K562 (cell line): ENCODE measurements around the gene MPRIP. TPM values are rescaled to one million over a fixed set of nuclear protein-coding genes. Genes with fewer than 3 reads are reported as not detected.

Experiments
- ATAC-seq: fragments of 200-7000 bp; cut with Tn5 transposase; 3 replicates; pipeline ENCODE4 v1.9.1; 2020; ENCODE audit warnings: moderate library complexity
- BruUV-seq: library from RNA; stranded (reverse); fragments of 400-500 nt; replicated peaks from 2 replicates; lab custom pipeline; 2021; lab: Mats Ljungman, UMichigan
- CTCF ChIA-PET: fragments of 300-600 bp; formaldehyde crosslinking; extraction: SDS; loops from one replicate; lab custom pipeline; 2021; ENCODE audit warnings: low intra/inter-chr PET ratio; lab: Yijun Ruan, JAX
- POLR2A ChIA-PET: fragments of 300-600, 350-650 bp; sonication (Branson Sonifier 250); formaldehyde crosslinking; extraction: SDS; loops from one replicate; lab custom pipeline; 2021; ENCODE audit warnings: antibody characterized with exemption, inconsistent platforms; lab: Yijun Ruan, JAX
- DNase-seq, 4 experiments: peaks; one replicate each; pipeline versions ENCODE4 v3.0.0 to v3.0.0-alpha.2; 2011 to 2018; ENCODE audit warnings: low spot score in 3 of 4, mixed read lengths in 3 of 4; ENCODE audit errors: extremely low read depth in 1 of 4
- FAIRE-seq: peaks from 2 replicates; lab custom pipeline; 2011; peaks lifted over from hg19 to GRCh38; lab: Jason Lieb, UNC
- H2AFZ ChIP-seq: 2 replicates; pipeline ENCODE4 v1.6.0; 2011; ENCODE audit warnings: low read depth, low read length, control low read depth, inconsistent platforms
- H3K27ac ChIP-seq: fragments of 200-600 bp; 3 replicates; pipeline ENCODE4 v1.8.0; 2011; ENCODE audit warnings: low read depth, mild to moderate bottlenecking, control low read depth, inconsistent platforms, low read length, moderate library complexity, mixed read lengths; ENCODE audit errors: extremely low read depth
- H3K27me3 ChIP-seq, 2 experiments: fragments of 300-600 bp in 1 of 2; 2 replicates in 1 of 2; 3 replicates in 1 of 2; pipeline versions ENCODE4 v1.6.0 to v1.8.0; 2011; ENCODE audit warnings: inconsistent platforms in 2 of 2, low read length in 2 of 2, mild to moderate bottlenecking in 1 of 2, mixed read lengths in 1 of 2, moderate library complexity in 1 of 2; ENCODE audit not compliant: control insufficient read depth in 2 of 2, insufficient read depth in 2 of 2
- H3K36me3 ChIP-seq: fragments of 300-600 bp; 3 replicates; pipeline ENCODE4 v1.8.0; 2011; ENCODE audit warnings: mild to moderate bottlenecking, low read length, inconsistent platforms; ENCODE audit not compliant: control insufficient read depth, insufficient read depth
- H3K4me1 ChIP-seq, 2 experiments: fragments of 200-600 bp in 1 of 2; replicated peaks in 1 of 2; 2 replicates in 1 of 2; 3 replicates in 1 of 2; pipeline versions ENCODE4 v1.5.1 to v1.8.0; 2011; ENCODE audit warnings: inconsistent platforms in 2 of 2, low read length in 2 of 2, mild to moderate bottlenecking in 1 of 2, mixed read lengths in 1 of 2, moderate library complexity in 1 of 2; ENCODE audit not compliant: control insufficient read depth in 2 of 2, insufficient read depth in 2 of 2
- H3K4me2 ChIP-seq: 2 replicates; pipeline ENCODE4 v1.6.1; 2011; ENCODE audit warnings: low read length, control low read depth, inconsistent platforms, mixed read lengths; ENCODE audit not compliant: insufficient read depth
- H3K4me3 ChIP-seq: fragments of 200-600 bp; sonication (generic), shearing (Covaris generic); 2 replicates; pipeline ENCODE4 v1.5.1; 2016; ENCODE audit warnings: control low read depth, inconsistent platforms
- H3K79me2 ChIP-seq: fragments of 200-600 bp; 3 replicates; pipeline ENCODE4 v1.8.0; 2011; ENCODE audit warnings: low read length, inconsistent platforms; ENCODE audit not compliant: control insufficient read depth, insufficient read depth
- H3K9ac ChIP-seq, 2 experiments: 2 replicates each; pipeline versions ENCODE4 v1.6.0 to v1.6.1; 2011; ENCODE audit warnings: low read depth in 2 of 2, low read length in 2 of 2, control low read depth in 1 of 2, inconsistent platforms in 1 of 2, mild to moderate bottlenecking in 1 of 2, mixed read lengths in 1 of 2; ENCODE audit not compliant: insufficient read depth in 1 of 2
- H3K9me1 ChIP-seq: one replicate; pipeline ENCODE4 v1.6.0; 2011; ENCODE audit warnings: inconsistent platforms, mild to moderate bottlenecking, low read length, moderate library complexity; ENCODE audit not compliant: control insufficient read depth, insufficient read depth
- H3K9me3 ChIP-seq: replicated peaks from 2 replicates; pipeline ENCODE4 v1.5.1; 2011; ENCODE audit warnings: low read depth, low read length, inconsistent platforms; ENCODE audit not compliant: control insufficient read depth, insufficient read depth
- H4K20me1 ChIP-seq: replicated peaks from 2 replicates; pipeline ENCODE4 v1.6.1; 2011; ENCODE audit warnings: low read length, inconsistent platforms, mixed read lengths; ENCODE audit not compliant: control insufficient read depth, insufficient read depth
- BCL6 ChIP-seq: fragments of 250-450 bp; sonication (Bioruptor Pico); IDR thresholded peaks from 2 replicates; pipeline ENCODE4 v1.4.0; 2020
- CEBPG ChIP-seq, 3 experiments: fragments of 200-800 bp in 1 of 3; sonication (Bioruptor generic) in 1 of 3; sonication (generic) in 1 of 3; formaldehyde crosslinking in 1 of 3; IDR thresholded peaks in 2 of 3; conservative IDR thresholded peaks in 1 of 3; 2 replicates each; pipeline versions ENCODE4 v1.6.1 to v1.8.0; 2016 to 2022; ENCODE audit warnings: missing compliant biosample characterization in 2 of 3, missing genetic modification characterization in 2 of 3, mild to moderate bottlenecking in 1 of 3, missing genetic modification reagents in 1 of 3
- CHD4 ChIP-seq: fragments of 200-600 bp; sonication (generic); IDR thresholded peaks from 3 replicates; pipeline ENCODE4 v1.6.1; 2012; ENCODE audit warnings: low read depth, mild to moderate bottlenecking, mixed read lengths, low read length, inconsistent platforms; ENCODE audit not compliant: insufficient read depth, insufficient replicate concordance, poor library complexity, severe bottlenecking
- MECOM ChIP-seq: fragments of 250-450 bp; sonication (Bioruptor Pico); IDR thresholded peaks from 2 replicates; pipeline ENCODE4 v1.8.0; 2022; ENCODE audit warnings: inconsistent platforms
- NRF1 ChIP-seq, 2 experiments: fragments of 450-650 bp; IDR thresholded peaks in 1 of 2; conservative IDR thresholded peaks in 1 of 2; 2 replicates each; pipeline ENCODE4 v1.6.1; 2014; ENCODE audit warnings: mild to moderate bottlenecking in 2 of 2
- RB1 ChIP-seq: fragments of 450-650 bp; IDR thresholded peaks from 2 replicates; pipeline ENCODE4 v1.6.1; 2017; ENCODE audit warnings: low read depth, mild to moderate bottlenecking
- RFX5 ChIP-seq: IDR thresholded peaks from 2 replicates; pipeline ENCODE4 v1.6.1; 2011; ENCODE audit warnings: low read depth, mild to moderate bottlenecking, improper control_type of control experiment, low read length
- ZNF707 ChIP-seq: fragments of 250-450 bp; sonication (Bioruptor Pico); conservative IDR thresholded peaks from 2 replicates; pipeline ENCODE4 v1.8.0; 2022; ENCODE audit warnings: inconsistent platforms, mild to moderate bottlenecking, moderate library complexity
- WGBS: fragments of 100-300 bp; shearing (Covaris generic); methylation state at CpG from one replicate; pipeline ENCODE4 v1.1.6; 2016; ENCODE audit warnings: low coverage, mixed read lengths; ENCODE audit not compliant: insufficient coverage; ENCODE audit errors: missing lambda C conversion rate; 5-methylcytosine and 5-hydroxymethylcytosine counted together
- in situ Hi-C: fragments of 300-500 bp; cut with MboI; formaldehyde crosslinking; loops from 4 replicates; pipeline ENCODE4 v1.15.0; 2018; ENCODE audit warnings: inconsistent platforms, mixed read lengths
- intact Hi-C: fragments of 100-400 bp; cut with micrococcal nuclease; formaldehyde crosslinking; loops from 2 replicates; pipeline ENCODE4 v1.14.2; 2022
- polyA plus RNA-seq, 8 experiments: library from polyadenylated mRNA; depleted of rRNA in 4 of 8; stranded (reverse) in 5 of 8; unstranded in 3 of 8; fragments of >200 nt; fragmentation: Nextera tagmentation in 2 of 8; fragmentation: Illumina TruSeq in 1 of 8; extraction: Ambion mirVana in 2 of 8; extraction: Trizol in 1 of 8; gene quantifications; 2 replicates each; pipeline versions ENCODE4 v1.2.1 to v1.2.3, GENCODE V29; 2011 to 2014; ENCODE audit warnings: inconsistent platforms in 1 of 8, missing spikeins in 1 of 8
- total RNA-seq, 7 experiments: library from RNA; depleted of rRNA in 6 of 7; stranded (reverse); fragments of >200 nt in 6 of 7; fragmentation: Illumina TruSeq in 2 of 7; extraction: Trizol in 2 of 7; gene quantifications; 2 replicates each; pipeline versions ENCODE4 v1.2.1 to v1.2.3, GENCODE V29; 2011 to 2021; ENCODE audit warnings: low replicate concordance in 1 of 7
- TF ChIP-seq, protein P1 (sequence below): fragments of 200-800 bp; sonication (Bioruptor generic); IDR thresholded peaks from 2 replicates; pipeline ENCODE4 v1.6.1; 2017; ENCODE audit warnings: missing genetic modification characterization, missing compliant biosample characterization
- TF ChIP-seq, protein P2 (sequence below), 2 experiments: fragments of 450-650 bp; formaldehyde crosslinking in 1 of 2; IDR thresholded peaks; 2 replicates each; pipeline versions ENCODE4 v1.4.0 to v1.6.1; 2014 to 2020; ENCODE audit warnings: mild to moderate bottlenecking in 2 of 2, borderline replicate concordance in 1 of 2, low read depth in 1 of 2

Gene MPRIP
- total and polyA plus RNA-seq, 9 of the 15 experiments (the other 6 are each of a cell fraction or from before 2014, with no cell fraction given), result 10.0 to 72.6 (median 30.1) TPM

DNA sequence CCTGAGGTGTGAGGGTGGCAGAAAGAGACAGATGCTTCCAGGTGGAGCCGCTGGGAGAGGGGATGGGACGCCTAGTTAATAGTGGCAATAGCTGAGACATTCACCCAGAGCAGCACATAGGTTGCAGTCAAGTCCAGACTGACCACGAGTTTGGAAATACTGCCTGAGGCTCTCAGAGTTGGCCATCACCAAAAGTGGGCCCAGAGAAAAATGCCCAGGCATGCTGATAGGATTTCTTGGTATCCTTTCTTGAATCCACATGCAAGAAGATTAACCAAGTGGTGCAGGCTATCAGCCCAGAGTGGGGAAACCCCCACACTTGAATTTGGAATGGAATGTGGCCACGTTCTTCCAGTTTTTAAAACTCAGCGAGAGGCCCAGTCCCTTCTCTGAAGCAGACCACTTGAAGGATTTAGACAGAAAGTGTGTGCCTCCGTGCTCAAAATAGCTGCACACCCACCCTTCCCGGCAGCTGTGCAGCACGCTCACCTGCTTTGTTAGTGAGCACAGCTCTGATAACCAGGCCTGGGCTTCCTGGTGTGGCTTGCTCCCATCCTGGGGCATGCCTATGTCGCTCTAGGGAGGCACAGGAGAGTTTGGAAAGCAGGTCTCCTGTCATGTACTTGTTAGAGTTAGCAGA, 128.2 kb downstream of the MPRIP start (continued):
- no peak for TF ChIP-seq CEBPG (CRISPR knock-in tag; IDR thresholded peaks at IDR 0.05)
- no peak for TF ChIP-seq CEBPG (tag; conservative IDR thresholded peaks at IDR 0.05 in 1 of 2, IDR thresholded peaks at IDR 0.05 in 1 of 2)
- no peak for TF ChIP-seq NRF1 (conservative IDR thresholded peaks at IDR 0.05 in 1 of 2, IDR thresholded peaks at IDR 0.05 in 1 of 2)
- TF ChIP-seq MECOM (CRISPR knock-in tag), result no peak
- TF ChIP-seq ZNF707 (CRISPR knock-in tag), result no peak
- TF ChIP-seq, protein P1, sequence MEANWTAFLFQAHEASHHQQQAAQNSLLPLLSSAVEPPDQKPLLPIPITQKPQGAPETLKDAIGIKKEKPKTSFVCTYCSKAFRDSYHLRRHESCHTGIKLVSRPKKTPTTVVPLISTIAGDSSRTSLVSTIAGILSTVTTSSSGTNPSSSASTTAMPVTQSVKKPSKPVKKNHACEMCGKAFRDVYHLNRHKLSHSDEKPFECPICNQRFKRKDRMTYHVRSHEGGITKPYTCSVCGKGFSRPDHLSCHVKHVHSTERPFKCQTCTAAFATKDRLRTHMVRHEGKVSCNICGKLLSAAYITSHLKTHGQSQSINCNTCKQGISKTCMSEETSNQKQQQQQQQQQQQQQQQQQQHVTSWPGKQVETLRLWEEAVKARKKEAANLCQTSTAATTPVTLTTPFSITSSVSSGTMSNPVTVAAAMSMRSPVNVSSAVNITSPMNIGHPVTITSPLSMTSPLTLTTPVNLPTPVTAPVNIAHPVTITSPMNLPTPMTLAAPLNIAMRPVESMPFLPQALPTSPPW, result no peak
- no peak for TF ChIP-seq CHD4
- no peak for TF ChIP-seq RFX5

DNA sequence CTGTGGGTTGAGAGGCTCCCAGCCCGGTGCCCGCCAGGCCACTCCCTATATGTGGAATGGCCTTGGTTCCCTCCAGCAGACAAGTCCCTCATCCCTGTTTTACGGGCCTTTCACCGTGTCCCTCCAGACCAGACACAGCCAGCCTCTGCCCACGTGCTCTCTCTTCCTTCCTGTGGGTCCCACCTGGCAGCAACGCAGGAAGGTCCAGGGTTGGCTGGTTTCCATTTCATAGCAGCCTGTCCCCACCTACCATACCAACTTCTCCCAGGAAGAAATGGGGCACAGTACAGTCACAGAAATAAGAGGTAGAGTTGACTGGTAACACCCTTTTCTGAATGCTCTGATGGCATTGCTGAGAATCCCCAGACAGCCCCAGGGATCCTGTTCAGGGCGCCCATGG, 128.9 kb downstream of the MPRIP start:
- H3K36me3 ChIP-seq, result peaks cover 34% of the 10 kb centered on the region; the same call in 2 of the 3 replicates
- no peaks in the 10 kb centered on the region for H3K79me2 ChIP-seq
- no TSS peak for BruUV-seq
- CTCF ChIA-PET, result no interaction called here
- no peak for ATAC-seq
- 92% methylated on average over 4 of the region's 7 CpGs for WGBS
- FAIRE-seq, result no peak
- in situ Hi-C loops (no loop called here), intact Hi-C loops (no loop called here)
- H4K20me1 ChIP-seq, result no peaks in the 10 kb centered on the region
- H3K4me2 ChIP-seq, result no peak overlapping the region
- H3K9ac ChIP-seq, result no peak overlapping the region
- H2AFZ ChIP-seq, result no peak overlapping the region
- no peak overlapping the region for H3K4me3 ChIP-seq
- H3K4me1 ChIP-seq, result peaks cover 7 to 18% of the 10 kb centered on the region in 2 experiments; a peak in 4 of 5 replicates
- DNase-seq, result no peak
- H3K9me3 ChIP-seq, result no peaks in the 10 kb centered on the region
- H3K27ac ChIP-seq, result no peak overlapping the region
- POLR2A ChIA-PET, result interaction anchor here (1.6 kb wide), 1 partner anchor 18 kb away, joined by 4 read pairs; no protein-coding TSS in a partner anchor
- no peaks in the 10 kb centered on the region for H3K27me3 ChIP-seq
- no peaks in the 10 kb centered on the region for H3K9me1 ChIP-seq
- TF ChIP-seq BCL6 (CRISPR knock-in tag) (no peak), RB1 (no peak)
- TF ChIP-seq, protein P2, sequence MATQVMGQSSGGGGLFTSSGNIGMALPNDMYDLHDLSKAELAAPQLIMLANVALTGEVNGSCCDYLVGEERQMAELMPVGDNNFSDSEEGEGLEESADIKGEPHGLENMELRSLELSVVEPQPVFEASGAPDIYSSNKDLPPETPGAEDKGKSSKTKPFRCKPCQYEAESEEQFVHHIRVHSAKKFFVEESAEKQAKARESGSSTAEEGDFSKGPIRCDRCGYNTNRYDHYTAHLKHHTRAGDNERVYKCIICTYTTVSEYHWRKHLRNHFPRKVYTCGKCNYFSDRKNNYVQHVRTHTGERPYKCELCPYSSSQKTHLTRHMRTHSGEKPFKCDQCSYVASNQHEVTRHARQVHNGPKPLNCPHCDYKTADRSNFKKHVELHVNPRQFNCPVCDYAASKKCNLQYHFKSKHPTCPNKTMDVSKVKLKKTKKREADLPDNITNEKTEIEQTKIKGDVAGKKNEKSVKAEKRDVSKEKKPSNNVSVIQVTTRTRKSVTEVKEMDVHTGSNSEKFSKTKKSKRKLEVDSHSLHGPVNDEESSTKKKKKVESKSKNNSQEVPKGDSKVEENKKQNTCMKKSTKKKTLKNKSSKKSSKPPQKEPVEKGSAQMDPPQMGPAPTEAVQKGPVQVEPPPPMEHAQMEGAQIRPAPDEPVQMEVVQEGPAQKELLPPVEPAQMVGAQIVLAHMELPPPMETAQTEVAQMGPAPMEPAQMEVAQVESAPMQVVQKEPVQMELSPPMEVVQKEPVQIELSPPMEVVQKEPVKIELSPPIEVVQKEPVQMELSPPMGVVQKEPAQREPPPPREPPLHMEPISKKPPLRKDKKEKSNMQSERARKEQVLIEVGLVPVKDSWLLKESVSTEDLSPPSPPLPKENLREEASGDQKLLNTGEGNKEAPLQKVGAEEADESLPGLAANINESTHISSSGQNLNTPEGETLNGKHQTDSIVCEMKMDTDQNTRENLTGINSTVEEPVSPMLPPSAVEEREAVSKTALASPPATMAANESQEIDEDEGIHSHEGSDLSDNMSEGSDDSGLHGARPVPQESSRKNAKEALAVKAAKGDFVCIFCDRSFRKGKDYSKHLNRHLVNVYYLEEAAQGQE (IDR thresholded peaks at IDR 0.05; ENCODE audit: borderline replicate concordance), result no peak
- TF ChIP-seq, protein P2 (CRISPR knock-in tag; IDR thresholded peaks at IDR 0.05; ENCODE audit: low read depth), result no peak
